Stimulated activated naive CD8-positive, alpha-beta T cell treated with anti-CD3 and anti-CD28 coated beads, Interleukin-15, Interleukin-2, amounts not matched to agents 100 ng/mL and 50 ng/mL, for 24 hours (primary cell): ENCODE data around the gene ALOX15B.

ENCODE experiments used
- H3K27ac Mint-ChIP-seq: one replicate; pipeline ENCODE4 v1.8.0; 2021; ENCODE audit warnings: mild to moderate bottlenecking, mixed read lengths
- H3K27me3 Mint-ChIP-seq: one replicate; pipeline ENCODE4 v1.8.0; 2021; ENCODE audit warnings: mixed read lengths
- H3K36me3 Mint-ChIP-seq: one replicate; pipeline ENCODE4 v1.8.0; 2021; ENCODE audit warnings: low read depth, mixed read lengths
- H3K4me1 Mint-ChIP-seq: one replicate; pipeline ENCODE4 v1.8.0; 2021; ENCODE audit warnings: low read depth, mixed read lengths
- H3K4me3 Mint-ChIP-seq: one replicate; pipeline ENCODE4 v1.8.0; 2021; ENCODE audit warnings: mild to moderate bottlenecking, mixed read lengths
- H3K9me3 Mint-ChIP-seq: one replicate; pipeline ENCODE4 v1.8.0; 2021; ENCODE audit warnings: mixed read lengths

ALOX15B gene

DNA sequence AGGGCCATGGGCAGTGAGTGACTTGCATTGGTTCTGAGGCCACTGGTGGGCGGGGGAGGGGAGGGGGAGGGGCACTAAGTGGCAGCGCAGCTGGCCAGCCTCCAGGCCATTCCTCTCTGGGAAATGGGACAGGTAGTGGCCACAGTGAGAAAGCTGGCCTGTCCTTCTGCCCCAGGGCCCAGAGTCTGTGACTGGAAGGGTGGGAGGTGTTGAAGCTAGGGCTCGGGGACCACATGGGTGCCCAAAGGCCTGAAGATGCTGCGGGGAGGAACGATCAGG, 49.0 kb downstream of the ALOX15B start:
- H3K27me3 Mint-ChIP-seq: peaks cover 17% of the 10 kb centered on the region

DNA sequence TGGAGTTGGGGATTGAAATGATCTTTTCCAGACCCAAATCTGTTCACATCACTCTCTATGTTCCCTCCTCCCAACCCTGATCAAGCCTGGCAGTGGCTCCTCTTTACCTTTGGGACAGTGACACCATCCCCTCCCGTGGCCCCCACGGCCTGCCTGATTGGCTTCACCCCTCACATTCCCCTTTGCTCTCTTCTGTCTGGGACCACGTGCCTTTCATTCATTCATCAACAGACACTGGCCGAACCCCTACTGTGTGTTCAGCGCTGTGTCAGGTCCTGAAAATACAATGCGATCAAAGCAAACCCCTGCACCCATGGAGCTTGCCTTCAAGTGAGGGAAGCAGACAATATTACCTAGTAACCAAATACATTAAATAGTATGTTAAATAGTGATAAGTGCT, 50.9 kb downstream of the ALOX15B start:
- no peaks in the 10 kb centered on the region for H3K36me3 Mint-ChIP-seq
- H3K4me3 Mint-ChIP-seq: no peak overlapping the region
- H3K27ac Mint-ChIP-seq: no peak overlapping the region

More for the DNA sequence above, 49.0 kb downstream of the ALOX15B start:
- H3K4me3 Mint-ChIP-seq: no peak overlapping the region
- H3K4me1 Mint-ChIP-seq: no peaks in the 10 kb centered on the region
- H3K9me3 Mint-ChIP-seq: no peaks in the 10 kb centered on the region
- no peaks in the 10 kb centered on the region for H3K36me3 Mint-ChIP-seq
- H3K27ac Mint-ChIP-seq: no peak overlapping the region

DNA sequence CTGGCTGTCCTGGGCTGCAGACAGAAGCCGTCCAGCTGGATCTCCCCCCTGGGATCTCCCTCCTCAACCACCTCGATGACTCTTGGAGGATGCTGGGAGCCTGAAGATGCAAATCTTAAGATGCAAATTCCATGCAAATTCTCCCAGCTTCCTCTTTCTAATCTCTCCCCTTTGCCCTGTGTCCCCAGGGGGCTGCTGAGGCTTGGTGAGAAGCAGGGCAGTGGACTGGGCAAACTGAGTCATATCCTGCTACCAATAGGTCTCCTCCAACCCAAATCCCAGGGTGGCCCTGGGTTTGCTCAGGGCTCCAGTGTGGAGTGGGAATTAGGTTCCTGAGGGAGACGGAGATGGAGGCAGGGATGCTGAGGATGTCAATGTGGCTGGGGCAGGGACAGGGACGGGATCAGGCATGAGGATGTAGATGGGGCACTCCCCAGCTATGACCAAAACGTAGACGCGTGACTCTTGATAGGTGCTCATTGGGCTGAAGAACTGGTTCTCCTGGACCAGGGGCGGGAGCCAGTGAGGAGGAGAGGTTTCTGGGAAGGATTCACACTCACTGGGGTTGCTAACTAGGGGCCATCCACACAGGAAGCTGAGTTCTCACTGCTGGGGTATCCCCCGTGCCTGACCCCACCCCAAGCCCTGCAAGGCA, 52.3 kb downstream of the ALOX15B start:
- no peak overlapping the region for H3K27ac Mint-ChIP-seq
- no peaks in the 10 kb centered on the region for H3K9me3 Mint-ChIP-seq
- peaks cover 17% of the 10 kb centered on the region for H3K27me3 Mint-ChIP-seq

More for the DNA sequence above, 50.9 kb downstream of the ALOX15B start:
- peaks cover 7% of the 10 kb centered on the region for H3K4me1 Mint-ChIP-seq
- H3K27me3 Mint-ChIP-seq: peaks cover 17% of the 10 kb centered on the region
- H3K9me3 Mint-ChIP-seq: no peaks in the 10 kb centered on the region

GRCh38 chr17:8095361-8095760, 56.5 kb downstream of the ALOX15B start:
- no peak overlapping the region for H3K4me3 Mint-ChIP-seq
- H3K27ac Mint-ChIP-seq: no peak overlapping the region
- H3K9me3 Mint-ChIP-seq: no peaks in the 10 kb centered on the region
- H3K36me3 Mint-ChIP-seq: no peaks in the 10 kb centered on the region
- H3K4me1 Mint-ChIP-seq: peaks cover 7% of the 10 kb centered on the region
- peaks cover 5% of the 10 kb centered on the region for H3K27me3 Mint-ChIP-seq

More for the DNA sequence above, 52.3 kb downstream of the ALOX15B start:
- Mint-ChIP-seq H3K36me3 (no peaks in the 10 kb centered on the region), H3K4me1 (peaks cover 7% of the 10 kb centered on the region), H3K4me3 (no peak overlapping the region)

DNA sequence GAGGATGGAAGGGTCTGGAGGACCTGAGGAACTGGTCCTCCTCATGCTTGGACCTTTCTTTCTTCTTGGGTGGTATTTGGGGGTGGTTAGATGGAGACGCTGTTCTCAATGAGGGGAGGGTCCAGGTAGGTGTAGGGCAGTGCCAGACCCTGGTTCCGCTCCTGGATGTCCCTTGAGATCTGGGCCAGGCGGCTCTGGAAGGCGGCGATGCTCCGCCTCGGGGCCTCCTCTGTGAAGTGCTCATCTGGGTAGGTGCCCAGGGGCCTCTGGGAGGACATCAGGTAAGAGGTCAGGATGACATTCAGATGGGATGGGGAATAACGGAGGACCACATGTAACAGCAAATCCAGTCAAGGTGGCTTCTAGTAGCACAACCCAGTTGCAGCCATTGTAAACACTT, 57.7 kb downstream of the ALOX15B start:
- H3K9me3 Mint-ChIP-seq: no peaks in the 10 kb centered on the region
- peaks cover 5% of the 10 kb centered on the region for H3K27me3 Mint-ChIP-seq
- H3K4me1 Mint-ChIP-seq: peaks cover 7% of the 10 kb centered on the region
- H3K4me3 Mint-ChIP-seq: no peak overlapping the region
- no peak overlapping the region for H3K27ac Mint-ChIP-seq
- no peaks in the 10 kb centered on the region for H3K36me3 Mint-ChIP-seq
